Naive thymus-derived CD4-positive, alpha-beta T cell (primary cell): ENCODE results near the gene RALBP1. TPM values are rescaled to one million over a fixed set of nuclear protein-coding genes. Genes with fewer than 3 reads are reported as not detected.

Experiments
- ATAC-seq: fragments of 150-1000 bp; cut with Tn5 transposase; 2 replicates; pipeline ENCODE4 v1.10.0; 2021; ENCODE audit warnings: mild to moderate bottlenecking, moderate library complexity
- CTCF ChIA-PET: fragments of 350-600 bp; sonication (Branson Sonifier 250); formaldehyde crosslinking; loops from one replicate; lab custom pipeline; 2021; ENCODE audit warnings: antibody characterized with exemption; lab: Charles Lee
- POLR2A ChIA-PET: fragments of 350-600 bp; sonication (Branson Sonifier 250); formaldehyde crosslinking; loops from one replicate; lab custom pipeline; 2021; ENCODE audit warnings: antibody characterized with exemption, inconsistent platforms; lab: Charles Lee
- DNase-seq, 9 donors: peaks; one replicate each; pipeline versions ENCODE4 v3.0.0 to v3.0.0-alpha.2; 2020 to 2022; ENCODE audit warnings: mixed read lengths in 1 of 9
- H3K27ac ChIP-seq: one replicate; pipeline ENCODE4 v1.7.0; 2013; ENCODE audit warnings: mild to moderate bottlenecking, low read depth, low read length, moderate library complexity
- H3K27me3 ChIP-seq, 2 donors: one replicate each; pipeline ENCODE4 v1.7.0; 2013; ENCODE audit warnings: low read length in 2 of 2, mild to moderate bottlenecking in 2 of 2, moderate library complexity in 2 of 2; ENCODE audit not compliant: control insufficient read depth in 2 of 2, insufficient read depth in 2 of 2
- H3K36me3 ChIP-seq, 3 experiments: 1 replicate in 2 of 3; 2 replicates in 1 of 3; pipeline ENCODE4 v1.7.0; 2013; ENCODE audit warnings: low read length in 3 of 3, mild to moderate bottlenecking in 3 of 3, moderate library complexity in 1 of 3; ENCODE audit not compliant: insufficient read depth in 3 of 3, control insufficient read depth in 2 of 3
- H3K4me1 ChIP-seq, 2 donors: one replicate each; pipeline ENCODE4 v1.7.0; 2013; ENCODE audit warnings: low read length in 2 of 2, mild to moderate bottlenecking in 2 of 2, moderate library complexity in 1 of 2; ENCODE audit not compliant: control insufficient read depth in 2 of 2, insufficient read depth in 2 of 2
- H3K4me3 ChIP-seq: 2 replicates; pipeline ENCODE4 v1.7.0; 2013; ENCODE audit warnings: mild to moderate bottlenecking, low read length
- H3K9me3 ChIP-seq, 3 experiments: 1 replicate in 2 of 3; 2 replicates in 1 of 3; pipeline ENCODE4 v1.7.0; 2013; ENCODE audit warnings: low read length in 3 of 3; ENCODE audit not compliant: control insufficient read depth in 2 of 3
- H3K27ac Mint-ChIP-seq, 9 donors: one replicate each; pipeline ENCODE4 v1.8.0; 2020 to 2022; ENCODE audit warnings: mixed read lengths in 9 of 9, mild to moderate bottlenecking in 8 of 9, moderate library complexity in 5 of 9, inconsistent platforms in 2 of 9
- H3K27me3 Mint-ChIP-seq, 5 donors: one replicate each; pipeline ENCODE4 v1.8.0; 2021 to 2022; ENCODE audit warnings: mixed read lengths in 5 of 5, mild to moderate bottlenecking in 1 of 5
- H3K36me3 Mint-ChIP-seq, 5 donors: one replicate each; pipeline ENCODE4 v1.8.0; 2020 to 2022; ENCODE audit warnings: mixed read lengths in 5 of 5, mild to moderate bottlenecking in 3 of 5, inconsistent platforms in 1 of 5
- H3K4me1 Mint-ChIP-seq, 7 donors: one replicate each; pipeline ENCODE4 v1.8.0; 2020 to 2022; ENCODE audit warnings: mixed read lengths in 7 of 7, mild to moderate bottlenecking in 3 of 7, inconsistent platforms in 1 of 7
- H3K4me3 Mint-ChIP-seq, 10 donors: one replicate each; pipeline ENCODE4 v1.8.0; 2020 to 2022; ENCODE audit warnings: mild to moderate bottlenecking in 10 of 10, mixed read lengths in 10 of 10, moderate library complexity in 6 of 10, inconsistent platforms in 2 of 10
- H3K9me3 Mint-ChIP-seq, 11 donors: one replicate each; pipeline ENCODE4 v1.8.0; 2020 to 2022; ENCODE audit warnings: mixed read lengths in 11 of 11, mild to moderate bottlenecking in 4 of 11, inconsistent platforms in 1 of 11, moderate library complexity in 1 of 11
- intact Hi-C, 2 donors: fragments of 100-400 bp; cut with micrococcal nuclease; formaldehyde crosslinking; loops; one replicate each; pipeline ENCODE4 v1.15.1; 2023
- polyA plus RNA-seq, 2 donors: library from polyadenylated mRNA; unstranded; fragments of 300-500 nt; fragmentation: Illumina TruSeq; gene quantifications; one replicate each; pipeline ENCODE4 v1.2.3, GENCODE V29; 2021
- total RNA-seq, 6 experiments: library from RNA in 5 of 6; stranded (reverse) in 5 of 6; gene quantifications; 1 replicate in 5 of 6; 2 replicates in 1 of 6; pipeline ENCODE4 v1.2.3 and lab custom pipeline; 2021 to 2026

Gene RALBP1
- total and polyA plus RNA-seq, 7 experiments from 2014 or later: 20.3 to 47.8 (median 40.0) TPM

DNA sequence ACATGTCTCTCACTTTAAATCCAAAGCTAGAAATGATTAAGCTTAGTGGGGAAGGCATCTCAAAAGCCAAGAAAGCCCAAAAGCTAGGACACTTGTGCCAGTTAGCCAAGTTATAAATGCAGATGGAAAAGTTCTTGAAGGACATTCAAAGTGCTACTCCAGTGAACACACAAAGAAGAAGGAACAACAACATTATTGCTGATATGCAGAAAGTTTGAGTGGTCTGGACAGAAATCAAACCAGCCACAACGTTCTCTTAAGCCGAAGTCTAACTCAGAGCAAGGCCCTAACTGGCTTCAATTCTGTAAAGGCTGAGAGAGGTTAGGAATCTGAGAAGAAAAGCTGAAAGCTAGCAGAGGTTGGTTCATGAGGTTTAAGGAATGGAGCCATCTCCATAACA lies 90.1 kb downstream of the RALBP1 start:
- no peak overlapping the region for H3K4me3 ChIP-seq
- peaks cover 9 to 62% (median 22%) of the 10 kb centered on the region in 5 donors for H3K36me3 Mint-ChIP-seq
- H3K27me3 Mint-ChIP-seq: no peaks in the 10 kb centered on the region
- no peak for ATAC-seq
- peaks cover 0 to 17% (median 8%) of the 10 kb centered on the region in 3 experiments for H3K36me3 ChIP-seq
- ChIA-PET POLR2A (no interaction called here), CTCF (interaction anchor here (0.6 kb wide), 1 partner anchor 913 kb away, joined by 4 read pairs; no protein-coding TSS in a partner anchor)
- no peaks in the 10 kb centered on the region for H3K9me3 ChIP-seq
- H3K27me3 ChIP-seq: no peaks in the 10 kb centered on the region
- no peaks in the 10 kb centered on the region for H3K4me1 Mint-ChIP-seq
- DNase-seq: no peak
- intact Hi-C loops: no loop called here
- H3K4me1 ChIP-seq: no peaks in the 10 kb centered on the region
- H3K4me3 Mint-ChIP-seq: no peak overlapping the region
- no peak overlapping the region for H3K27ac Mint-ChIP-seq
- H3K9me3 Mint-ChIP-seq: no peaks in the 10 kb centered on the region
- H3K27ac ChIP-seq: no peak overlapping the region

DNA sequence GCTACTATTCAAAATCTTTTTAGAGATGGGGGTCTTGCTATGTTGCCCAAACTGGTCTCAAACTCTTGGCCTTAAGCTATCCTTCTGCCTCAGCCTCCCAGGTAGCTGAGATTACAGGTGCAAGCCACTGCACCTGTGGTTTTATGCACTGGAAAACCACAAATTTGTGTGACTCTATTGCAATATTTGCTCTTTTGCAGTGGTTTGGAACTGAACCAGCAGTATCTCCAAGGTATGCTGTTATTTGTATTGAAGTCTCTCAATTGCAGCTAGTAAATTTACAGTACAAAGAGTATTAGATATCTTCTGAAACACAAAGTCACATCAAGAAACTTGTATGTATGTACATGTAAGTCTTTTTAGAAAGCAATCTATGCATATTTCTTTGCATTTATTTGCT lies 92.9 kb downstream of the RALBP1 start:
- no peak overlapping the region for H3K4me3 Mint-ChIP-seq
- CTCF ChIA-PET: no interaction called here
- DNase-seq (no peak), ATAC-seq (no peak)
- H3K27me3 Mint-ChIP-seq: no peaks in the 10 kb centered on the region
- H3K36me3 Mint-ChIP-seq: peaks cover 9 to 57% (median 21%) of the 10 kb centered on the region in 5 donors
- POLR2A ChIA-PET: no interaction called here
- no peaks in the 10 kb centered on the region for H3K27me3 ChIP-seq
- no peaks in the 10 kb centered on the region for H3K4me1 ChIP-seq
- H3K4me3 ChIP-seq: no peak overlapping the region
- H3K27ac ChIP-seq: no peak overlapping the region
- H3K9me3 Mint-ChIP-seq: no peaks in the 10 kb centered on the region
- intact Hi-C loops: no loop called here
- no peak overlapping the region for H3K27ac Mint-ChIP-seq
- no peaks in the 10 kb centered on the region for H3K4me1 Mint-ChIP-seq
- H3K36me3 ChIP-seq: peaks cover 0 to 6% (median 5%) of the 10 kb centered on the region in 3 experiments
- H3K9me3 ChIP-seq: no peaks in the 10 kb centered on the region

DNA sequence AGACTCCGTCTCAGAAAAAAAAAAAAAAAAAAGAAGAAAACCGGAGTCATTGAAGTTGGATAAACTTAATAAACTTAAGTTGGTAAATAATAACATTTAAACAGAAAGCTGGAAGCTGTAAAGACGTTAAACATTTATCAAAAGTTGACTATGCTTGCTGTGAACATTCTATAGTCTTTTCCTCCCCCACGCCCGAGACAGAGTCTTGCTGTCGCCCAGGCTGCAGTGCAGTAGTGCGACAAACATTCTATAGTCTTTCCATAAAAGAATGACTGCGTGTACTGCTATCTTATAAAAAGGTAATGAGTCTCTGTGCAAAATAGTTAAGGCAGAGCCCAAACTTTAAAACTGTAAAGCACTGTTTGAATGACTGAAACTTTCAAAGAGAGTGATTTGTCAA lies 93.9 kb downstream of the RALBP1 start:
- H3K9me3 ChIP-seq: no peaks in the 10 kb centered on the region
- Mint-ChIP-seq H3K9me3 (no peaks in the 10 kb centered on the region), H3K27ac (peak overlapping the region in 1 of 9 donors; percentile 49), H3K36me3 (peaks cover 9 to 47% (median 19%) of the 10 kb centered on the region in 5 donors), H3K27me3 (no peaks in the 10 kb centered on the region), H3K4me1 (no peaks in the 10 kb centered on the region), H3K4me3 (no peak overlapping the region)
- intact Hi-C loops: no loop called here
- H3K27me3 ChIP-seq: no peaks in the 10 kb centered on the region
- H3K4me3 ChIP-seq: no peak overlapping the region
- no peak for ATAC-seq
- H3K27ac ChIP-seq: no peak overlapping the region
- H3K36me3 ChIP-seq: peaks cover 0 to 6% (median 4%) of the 10 kb centered on the region in 3 experiments
- DNase-seq: no peak
- H3K4me1 ChIP-seq: no peaks in the 10 kb centered on the region
- ChIA-PET CTCF (interaction anchor here (0.7 kb wide), 1 partner anchor 238 kb away, joined by 3 read pairs; no protein-coding TSS in a partner anchor), POLR2A (no interaction called here)

DNA sequence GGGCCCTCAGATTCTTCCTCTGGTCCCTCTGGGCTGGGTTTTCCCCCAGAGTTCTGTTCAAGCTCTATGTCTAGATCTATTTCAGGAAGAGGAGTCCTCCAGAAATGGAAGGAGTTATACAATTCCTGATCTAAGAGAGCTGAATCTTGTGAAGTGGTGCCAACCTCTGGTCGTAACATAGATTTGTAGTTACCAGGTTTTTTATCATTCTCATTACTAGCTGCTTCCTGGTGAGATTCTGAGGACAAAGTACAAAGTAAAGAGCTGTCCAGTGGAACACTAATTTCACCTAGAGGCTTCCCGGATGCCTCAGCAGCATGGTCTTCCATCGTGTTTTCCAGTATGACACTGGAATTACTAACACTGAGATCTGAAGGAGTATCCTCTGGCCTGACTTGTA lies 94.9 kb downstream of the RALBP1 start:
- ChIA-PET CTCF (no interaction called here), POLR2A (no interaction called here)
- Mint-ChIP-seq H3K27ac (peak overlapping the region in 1 of 9 donors; percentile 4), H3K27me3 (no peaks in the 10 kb centered on the region), H3K4me3 (no peak overlapping the region), H3K9me3 (no peaks in the 10 kb centered on the region), H3K36me3 (peaks cover 9 to 45% (median 25%) of the 10 kb centered on the region in 5 donors), H3K4me1 (no peaks in the 10 kb centered on the region)
- H3K4me3 ChIP-seq: no peak overlapping the region
- ATAC-seq (no peak), DNase-seq (no peak)
- no peaks in the 10 kb centered on the region for H3K27me3 ChIP-seq
- intact Hi-C loops: no loop called here
- H3K9me3 ChIP-seq: no peaks in the 10 kb centered on the region
- no peaks in the 10 kb centered on the region for H3K4me1 ChIP-seq
- H3K27ac ChIP-seq: no peak overlapping the region
- peaks cover 0 to 15% (median 4%) of the 10 kb centered on the region in 3 experiments for H3K36me3 ChIP-seq

DNA sequence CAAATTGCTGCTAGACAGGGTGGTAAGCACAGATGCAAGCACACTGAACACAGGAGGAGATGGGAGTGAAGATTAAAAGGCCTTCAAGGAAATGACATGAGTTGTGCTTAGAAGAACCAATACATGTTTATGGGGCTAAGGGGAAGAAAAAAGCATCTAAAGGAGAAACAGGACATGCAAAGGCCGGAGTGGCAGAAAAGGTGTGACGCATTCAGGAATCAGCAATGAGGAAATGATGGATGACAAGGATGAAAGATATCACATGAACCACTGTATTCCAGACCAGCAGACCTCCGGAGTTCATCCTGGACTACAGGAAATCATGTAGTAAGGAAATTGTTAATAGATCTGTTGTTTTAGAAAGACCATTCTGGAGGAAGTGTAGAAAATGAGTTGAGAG lies 96.2 kb downstream of the RALBP1 start:
- no peak overlapping the region for H3K27ac Mint-ChIP-seq
- H3K4me1 Mint-ChIP-seq: no peaks in the 10 kb centered on the region
- no peaks in the 10 kb centered on the region for H3K27me3 ChIP-seq
- no peak overlapping the region for H3K4me3 Mint-ChIP-seq
- peaks cover 0 to 15% (median 4%) of the 10 kb centered on the region in 3 experiments for H3K36me3 ChIP-seq
- intact Hi-C loops: no loop called here
- CTCF ChIA-PET: no interaction called here
- DNase-seq (no peak), ATAC-seq (no peak)
- peaks cover 9 to 46% (median 26%) of the 10 kb centered on the region in 5 donors for H3K36me3 Mint-ChIP-seq
- H3K4me1 ChIP-seq: no peaks in the 10 kb centered on the region
- H3K27me3 Mint-ChIP-seq: no peaks in the 10 kb centered on the region
- H3K9me3 Mint-ChIP-seq: no peaks in the 10 kb centered on the region
- no peak overlapping the region for H3K27ac ChIP-seq
- POLR2A ChIA-PET: no interaction called here
- H3K4me3 ChIP-seq: no peak overlapping the region
- no peaks in the 10 kb centered on the region for H3K9me3 ChIP-seq

DNA sequence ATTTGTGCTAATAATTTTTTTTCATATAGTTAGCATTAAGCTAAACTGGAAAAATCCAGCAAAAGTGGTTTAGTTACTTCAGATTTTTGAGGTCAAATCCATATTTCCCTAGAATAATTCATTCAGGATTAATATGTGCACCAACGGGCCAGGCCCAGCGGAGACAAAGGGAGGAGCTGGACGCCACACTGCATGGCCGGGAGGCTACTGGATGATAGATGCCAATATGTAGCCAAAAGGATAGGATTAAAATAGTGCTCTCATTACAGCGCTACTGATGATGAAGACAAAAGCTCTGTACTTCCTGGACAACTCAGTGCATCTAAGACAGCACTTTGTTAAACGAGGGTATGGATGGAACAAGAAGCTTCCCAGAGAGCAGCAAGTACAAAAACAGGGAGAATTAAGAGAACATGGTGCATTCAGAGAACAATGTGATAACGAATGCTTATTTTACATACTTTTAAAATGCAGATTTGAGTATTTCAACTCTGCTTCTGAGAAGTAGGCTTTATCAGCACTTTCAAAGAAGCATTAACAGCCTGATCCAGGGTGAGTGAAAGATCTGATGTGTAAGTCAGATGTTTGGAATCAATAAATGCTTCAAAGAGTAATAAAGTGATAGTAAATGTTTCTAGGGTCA lies 99.3 kb downstream of the RALBP1 start:
- ATAC-seq (no peak), DNase-seq (no peak)
- no peaks in the 10 kb centered on the region for H3K9me3 ChIP-seq
- H3K27ac ChIP-seq: no peak overlapping the region
- H3K27ac Mint-ChIP-seq: no peak overlapping the region
- no peak overlapping the region for H3K4me3 Mint-ChIP-seq
- H3K9me3 Mint-ChIP-seq: no peaks in the 10 kb centered on the region
- H3K27me3 ChIP-seq: no peaks in the 10 kb centered on the region
- intact Hi-C loops: no loop called here
- H3K36me3 Mint-ChIP-seq: peaks cover 9 to 36% (median 28%) of the 10 kb centered on the region in 5 donors
- ChIA-PET POLR2A (no interaction called here), CTCF (interaction anchor here (1.0 kb wide), 1 partner anchor 23 kb away, joined by 3 read pairs; no protein-coding TSS in a partner anchor)
- no peaks in the 10 kb centered on the region for H3K4me1 Mint-ChIP-seq
- no peak overlapping the region for H3K4me3 ChIP-seq
- H3K27me3 Mint-ChIP-seq: no peaks in the 10 kb centered on the region
- H3K4me1 ChIP-seq: no peaks in the 10 kb centered on the region
- peaks cover 0 to 19% (median 8%) of the 10 kb centered on the region in 3 experiments for H3K36me3 ChIP-seq

DNA sequence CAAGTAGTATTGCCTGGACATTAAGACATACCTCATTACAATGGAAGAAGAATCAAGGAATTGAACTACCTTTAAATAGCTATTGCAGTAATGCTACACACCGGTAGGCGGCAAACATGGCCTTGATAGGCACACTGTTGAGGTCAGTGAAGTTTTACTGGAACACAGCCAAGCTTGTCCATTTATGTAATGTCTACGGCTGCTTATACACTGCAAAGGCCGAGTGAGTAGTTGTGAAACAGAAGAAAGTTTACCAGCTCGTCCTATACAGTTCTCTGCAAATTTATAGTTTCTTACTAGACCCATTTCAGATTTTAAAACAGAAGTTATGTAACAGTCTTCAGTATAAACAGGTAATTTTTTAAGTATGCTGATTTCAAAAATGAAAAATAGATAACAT lies 100.2 kb downstream of the RALBP1 start:
- Mint-ChIP-seq H3K27me3 (no peaks in the 10 kb centered on the region), H3K27ac (peak overlapping the region in 1 of 9 donors; percentile 54), H3K4me1 (no peaks in the 10 kb centered on the region), H3K4me3 (no peak overlapping the region), H3K9me3 (no peaks in the 10 kb centered on the region), H3K36me3 (peaks cover 6 to 33% (median 22%) of the 10 kb centered on the region in 5 donors)
- Histone ChIP-seq H3K36me3 (peaks cover 0 to 15% (median 4%) of the 10 kb centered on the region in 3 experiments), H3K4me1 (no peaks in the 10 kb centered on the region), H3K27me3 (no peaks in the 10 kb centered on the region), H3K4me3 (no peak overlapping the region), H3K27ac (no peak overlapping the region), H3K9me3 (no peaks in the 10 kb centered on the region)
- CTCF ChIA-PET: interaction anchor here (1.0 kb wide), 1 partner anchor 22 kb away, joined by 3 read pairs; no protein-coding TSS in a partner anchor
- DNase-seq (peak in 2 of 9 donors; percentile 2), ATAC-seq (peak; percentile 86)
- intact Hi-C loops: no loop called here
- POLR2A ChIA-PET: no interaction called here
